Stimulated activated CD4-positive, alpha-beta T cell treated with anti-CD3 and anti-CD28 coated beads, Interleukin-2, amount 100 ng/mL, for 24 hours (primary cell): Measurements from ENCODE around the gene EXT2.

Experiments
- DNase-seq, 2 donors: peaks; one replicate each; pipeline ENCODE4 v3.0.0-alpha.2; 2020

EXT2 gene

DNA sequence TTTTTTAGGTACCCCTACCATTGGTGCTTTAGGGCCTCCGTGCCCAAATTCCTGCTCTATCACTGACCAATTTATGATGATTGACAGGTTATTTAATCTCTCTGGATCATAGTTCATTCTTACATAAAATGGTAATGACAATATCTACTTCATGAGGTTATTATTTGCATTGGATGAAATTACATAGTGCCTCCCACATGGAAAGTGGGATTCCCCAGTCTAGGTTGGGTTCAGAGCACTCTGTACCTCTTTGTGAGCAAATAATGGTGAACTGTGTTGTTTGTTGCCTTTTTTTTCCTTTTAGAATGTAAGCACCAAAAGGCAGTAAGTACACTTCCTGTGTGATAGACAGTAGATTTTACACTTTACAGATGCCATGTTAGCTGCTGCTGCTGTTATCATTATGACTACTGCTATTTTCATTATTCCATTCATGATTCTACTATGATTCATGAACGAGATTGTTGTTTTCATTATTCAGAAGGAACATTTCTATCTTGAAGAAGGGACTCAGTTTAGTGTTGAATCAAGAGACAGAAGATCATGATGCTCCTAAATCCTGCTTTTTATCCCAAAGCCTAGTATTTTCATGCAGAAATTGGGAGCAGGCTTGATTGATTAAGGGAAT, 113.6 kb downstream of the EXT2 start:
- DNase-seq: no peak

DNA sequence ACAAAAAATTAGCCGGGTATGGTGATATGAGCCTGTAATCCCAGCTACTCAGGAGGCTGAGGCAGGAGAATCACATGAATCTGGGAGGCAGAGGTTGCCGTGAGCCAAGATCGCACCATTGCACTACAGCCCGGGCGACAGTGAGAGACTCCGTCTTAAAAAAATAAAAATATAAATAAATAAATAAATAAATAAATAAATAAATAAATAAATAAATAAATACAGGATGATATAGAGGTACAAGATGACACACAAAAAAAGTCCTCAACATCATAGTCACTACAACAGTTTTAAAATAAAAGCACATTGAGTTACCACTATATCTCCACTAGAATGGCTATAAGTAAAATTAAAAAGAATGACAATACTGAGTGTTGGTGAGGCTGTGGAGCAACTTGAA, 116.7 kb downstream of the EXT2 start:
- no peak for DNase-seq

DNA sequence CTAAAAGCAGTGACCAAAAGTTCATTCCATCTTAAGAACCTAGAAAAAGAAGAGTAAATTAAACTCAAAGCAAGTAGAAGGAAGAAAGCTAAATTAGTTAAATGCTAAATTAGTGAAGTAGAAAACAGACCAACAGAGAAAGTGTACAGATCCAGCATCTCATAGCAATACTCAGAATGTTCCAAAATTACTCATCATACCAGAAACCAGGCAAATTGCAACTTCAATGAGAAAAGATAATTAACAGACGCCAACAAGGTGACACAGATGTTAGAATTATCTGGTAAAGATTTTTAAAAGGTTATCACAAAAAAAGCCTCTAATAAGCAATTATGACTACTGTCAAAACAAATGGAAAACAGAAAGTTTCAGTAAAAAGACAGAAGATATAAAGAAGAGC, 117.7 kb downstream of the EXT2 start:
- DNase-seq: no peak

DNA sequence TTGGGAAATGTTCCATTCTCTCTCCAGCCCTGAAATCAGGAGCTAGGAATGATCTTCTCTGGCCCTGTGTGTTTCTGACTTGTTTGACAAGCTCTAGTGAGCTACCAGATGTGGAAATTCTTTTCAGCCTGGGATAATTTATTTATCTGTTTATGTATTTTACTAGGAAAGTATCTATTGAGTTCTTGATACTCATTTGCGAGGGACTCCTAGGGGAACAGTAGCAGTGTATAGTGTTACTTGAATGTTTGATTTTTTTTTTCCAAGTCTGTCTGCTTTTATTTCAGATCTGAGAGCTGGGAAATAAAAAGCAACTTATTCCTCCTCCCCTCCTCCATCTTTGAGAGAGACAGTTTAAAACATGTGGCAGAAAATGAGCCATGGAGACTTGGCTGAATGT, 122.0 kb downstream of the EXT2 start:
- DNase-seq: no peak

DNA sequence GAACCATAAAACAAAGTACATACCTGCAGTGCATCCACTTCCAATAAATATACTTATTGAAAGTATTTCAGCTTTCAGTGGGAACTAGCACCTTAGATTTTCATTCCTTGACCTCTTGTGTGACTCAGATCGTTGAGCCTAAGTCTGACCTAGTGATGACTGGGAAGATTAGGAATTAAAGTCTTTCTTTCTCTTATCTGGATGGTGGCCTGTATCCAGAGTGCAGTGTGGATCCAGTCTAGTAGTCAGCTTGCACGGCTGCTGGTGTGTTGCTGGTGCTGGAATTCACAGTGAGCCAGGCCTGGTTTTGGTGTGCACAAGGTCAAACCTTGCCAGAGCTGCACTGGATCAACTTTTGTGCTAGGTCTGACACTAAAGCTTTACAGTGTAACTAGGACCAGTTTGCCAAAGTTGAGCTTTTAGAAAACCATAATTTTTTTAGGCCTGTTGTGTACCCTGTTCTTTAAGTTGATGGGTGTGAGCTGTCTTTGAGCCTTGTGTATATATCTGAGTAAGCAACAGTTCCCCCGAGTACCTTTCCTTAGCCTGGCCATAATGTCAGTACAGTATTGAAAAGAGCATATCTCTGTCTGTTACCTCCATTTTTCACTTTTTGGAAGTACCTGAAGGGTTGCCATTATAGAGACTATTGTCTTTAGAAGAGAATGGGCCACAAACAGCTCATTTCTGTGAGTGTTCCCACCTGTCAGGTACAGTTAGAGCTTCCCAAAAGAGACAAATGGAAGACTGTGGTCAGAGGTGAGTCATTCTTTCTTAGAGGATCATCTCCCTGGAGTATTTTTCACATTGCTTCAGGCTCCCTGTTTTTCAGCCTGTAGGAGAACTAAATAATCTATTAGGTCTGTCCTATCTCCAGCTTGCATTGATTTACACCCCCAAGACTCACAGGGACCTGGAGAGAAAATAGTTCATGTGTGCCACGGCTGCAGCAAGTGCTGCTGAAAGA, 124.6 kb downstream of the EXT2 start:
- DNase-seq: no peak

DNA sequence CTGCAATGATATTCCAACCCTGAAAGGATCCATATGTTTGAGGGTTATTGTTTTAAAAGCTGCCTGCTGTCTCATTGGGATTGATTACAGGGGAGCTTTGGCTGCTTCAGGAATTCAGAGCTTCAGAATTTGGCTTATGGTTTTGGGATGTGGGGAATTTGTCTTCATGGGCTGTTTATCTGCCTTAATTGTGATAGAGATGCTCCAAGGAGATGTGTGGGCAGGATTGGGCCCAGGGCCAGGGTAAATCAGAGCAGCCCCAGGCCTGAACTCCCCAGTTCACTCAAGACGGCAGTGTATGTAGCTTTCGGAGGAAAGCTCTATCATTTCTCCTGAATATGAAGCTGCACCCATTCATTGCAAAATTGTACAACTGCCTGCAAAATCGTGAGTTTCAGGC, 126.0 kb downstream of the EXT2 start:
- DNase-seq: no peak

DNA sequence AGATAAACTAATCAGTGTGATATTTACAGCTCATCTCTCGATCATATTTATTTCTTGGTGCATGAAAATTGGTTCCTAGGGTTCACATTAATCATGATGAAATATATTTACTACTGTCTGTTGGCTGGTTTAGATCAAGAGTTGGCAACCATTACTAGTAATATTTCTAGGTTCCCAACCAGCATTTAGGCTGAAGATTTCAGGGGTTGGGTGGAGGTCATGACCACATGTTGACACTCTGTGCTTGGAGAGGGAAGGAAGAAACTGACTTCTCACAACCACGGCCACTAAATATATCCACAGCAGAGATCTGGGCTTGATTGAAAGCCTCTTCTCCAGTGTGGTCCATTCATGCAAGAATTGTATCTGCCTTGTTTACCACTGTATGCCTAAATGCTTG, 126.5 kb downstream of the EXT2 start:
- no peak for DNase-seq

DNA sequence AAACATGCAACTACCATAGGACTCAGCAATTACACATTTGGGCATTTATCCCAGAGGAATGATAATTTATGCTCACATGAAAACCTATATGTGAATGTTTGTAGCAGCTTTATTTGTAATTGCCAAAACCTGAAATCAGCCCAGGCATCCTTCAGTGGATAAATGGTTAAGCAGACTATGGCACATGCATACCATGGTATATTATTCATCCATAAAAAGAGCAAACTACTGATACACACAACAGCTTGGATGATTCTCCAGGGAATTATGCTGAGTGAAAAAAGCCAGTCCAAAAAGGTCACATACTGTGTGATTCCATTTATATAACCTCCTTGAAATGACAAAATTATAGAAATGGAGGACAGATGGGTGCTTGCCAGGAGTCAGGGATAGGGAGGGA, 127.8 kb downstream of the EXT2 start:
- DNase-seq: no peak

DNA sequence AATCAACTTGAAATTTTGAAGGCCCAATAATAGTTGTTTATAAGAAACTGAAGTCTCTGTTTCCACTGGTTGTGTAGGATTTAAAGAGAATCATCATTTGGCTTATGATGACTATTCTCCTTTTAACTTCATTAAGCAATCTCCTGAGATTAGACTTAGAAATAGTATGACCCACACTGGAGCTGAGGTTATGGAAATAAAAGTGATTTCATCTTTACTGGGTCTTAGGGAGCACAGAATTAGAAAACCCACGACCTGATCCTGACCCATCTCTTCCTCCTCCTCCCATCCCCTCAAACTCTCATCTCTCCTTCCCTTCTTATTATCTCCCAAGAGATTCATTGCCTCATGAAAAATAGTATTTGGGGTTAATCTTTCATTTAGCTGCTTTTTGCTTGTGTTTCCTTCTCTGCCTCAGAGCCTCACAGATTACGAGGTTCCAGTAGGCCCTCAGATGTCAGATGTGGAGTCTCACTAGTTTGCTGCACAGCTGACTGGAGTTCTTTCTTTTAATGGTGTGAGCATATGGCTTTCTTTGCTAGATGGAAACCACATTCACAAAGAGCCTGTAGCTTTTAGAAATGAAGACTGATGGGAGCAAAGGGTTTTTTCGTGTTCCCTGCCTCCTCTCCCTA, 129.5 kb downstream of the EXT2 start:
- DNase-seq: no peak

DNA sequence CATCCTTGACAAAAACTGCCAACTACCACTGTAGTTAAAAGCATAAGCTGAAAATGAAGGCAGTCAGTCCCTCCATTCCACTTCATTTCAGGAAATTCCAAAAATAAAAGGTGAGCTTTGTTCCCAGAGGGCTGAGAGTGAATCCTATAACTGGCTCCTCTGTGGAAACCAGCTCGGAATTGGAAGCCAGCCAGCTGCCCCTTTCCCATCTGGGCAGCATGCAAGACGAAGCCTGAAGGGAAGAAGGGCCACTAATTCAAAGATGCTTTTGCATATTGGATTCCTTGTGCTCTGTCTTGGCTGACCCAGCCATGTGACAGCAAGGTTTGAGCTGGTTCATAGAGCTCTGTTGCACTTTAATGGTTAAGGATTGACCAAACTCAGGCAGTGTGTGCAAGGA, 131.0 kb downstream of the EXT2 start:
- no peak for DNase-seq

DNA sequence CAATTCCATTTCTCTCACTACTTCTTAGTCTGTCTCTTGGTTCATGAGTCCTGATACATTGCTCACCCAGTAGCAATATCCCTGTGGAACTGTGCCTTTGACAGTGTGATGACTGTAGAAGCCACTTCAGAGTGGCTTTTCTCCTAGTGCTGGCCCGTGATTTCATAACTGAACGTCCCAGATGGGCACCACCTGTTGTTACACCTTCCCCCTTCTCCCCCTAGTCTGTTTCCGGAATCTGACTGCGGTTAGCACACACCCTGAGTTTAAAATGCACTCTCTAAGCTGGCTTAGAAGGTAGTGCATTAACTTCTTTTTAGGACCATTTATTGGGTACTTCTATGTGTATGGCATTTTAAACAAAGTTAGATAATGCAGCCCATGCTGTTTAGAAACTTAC, 131.5 kb downstream of the EXT2 start:
- no peak for DNase-seq

DNA sequence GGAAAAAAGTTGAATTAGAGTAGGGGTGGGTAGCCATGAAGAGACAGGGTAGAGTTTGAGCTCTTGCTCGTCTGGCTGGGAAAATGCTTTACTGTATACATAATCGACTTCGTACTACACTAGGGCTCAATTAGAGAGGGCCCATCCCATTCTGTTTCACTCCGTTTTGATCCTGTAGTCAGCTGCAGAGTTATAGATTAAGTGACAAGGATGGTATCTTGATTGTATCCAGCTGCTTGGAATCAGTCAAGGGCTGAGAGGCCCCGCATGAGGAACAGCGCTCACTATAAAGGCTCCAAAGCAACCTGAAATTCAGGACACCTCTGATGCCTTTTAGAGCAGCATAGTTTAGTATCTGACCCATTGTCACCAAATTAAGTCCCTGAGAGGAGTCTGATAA, 132.9 kb downstream of the EXT2 start:
- no peak for DNase-seq

DNA sequence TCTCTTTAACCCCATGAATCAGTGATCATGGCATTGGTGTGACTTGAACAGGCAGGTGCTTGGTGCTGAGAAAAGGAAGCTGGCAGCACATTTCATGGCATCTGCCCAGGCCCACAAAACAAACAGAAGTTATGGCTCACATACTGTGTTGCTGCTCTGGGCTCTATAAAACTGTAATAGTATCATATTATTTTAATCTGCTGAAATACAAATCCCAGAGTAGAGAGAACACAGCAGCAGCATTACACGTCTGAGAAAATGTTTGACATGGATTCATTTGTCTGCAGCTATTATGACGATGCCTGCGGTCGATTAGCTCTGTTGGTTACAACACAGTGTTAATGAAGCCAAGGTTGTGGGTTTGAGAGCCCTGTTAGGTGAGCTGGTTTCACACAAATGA, 133.6 kb downstream of the EXT2 start:
- DNase-seq: no peak

DNA sequence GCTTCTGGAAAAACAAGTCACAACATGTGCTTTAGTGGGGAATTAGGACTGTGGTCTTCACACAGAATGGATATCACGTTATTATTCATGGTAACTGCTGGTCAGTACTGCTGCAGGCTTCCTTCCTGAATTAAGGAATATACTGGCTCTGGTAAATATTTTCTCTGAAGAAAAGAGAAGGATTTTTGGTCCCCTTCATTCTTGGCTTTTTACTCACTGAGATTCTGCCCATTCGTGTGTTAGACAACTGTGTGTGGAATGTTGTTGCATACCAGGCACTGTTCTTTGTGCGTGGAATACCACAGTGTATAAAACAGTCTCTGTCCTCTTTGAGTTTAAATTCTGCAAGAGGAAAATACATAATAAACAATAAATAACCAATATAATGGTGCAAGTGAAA, 134.1 kb downstream of the EXT2 start:
- no peak for DNase-seq

DNA sequence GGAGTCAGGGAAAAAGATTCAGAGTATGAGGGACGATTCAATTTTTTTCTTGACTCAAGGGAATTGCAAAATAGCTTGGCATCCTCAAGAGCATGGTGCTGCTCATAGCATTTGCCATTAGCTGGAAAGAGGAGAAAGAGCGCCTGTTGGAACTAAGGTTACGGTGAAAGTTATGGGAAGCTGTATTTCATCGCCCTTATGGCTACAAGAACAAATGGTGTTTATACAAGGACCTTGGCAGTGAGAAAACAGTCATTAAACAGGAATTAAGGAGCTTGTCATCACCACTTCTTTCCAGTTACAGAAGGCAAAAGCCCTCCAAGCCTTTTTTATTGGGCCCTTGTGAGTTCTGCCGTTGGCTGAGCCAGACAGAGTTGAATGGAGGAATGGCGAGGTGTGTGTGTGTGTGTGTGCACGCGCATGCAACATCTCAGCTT, 140.3 kb downstream of the EXT2 start:
- DNase-seq: no peak

DNA sequence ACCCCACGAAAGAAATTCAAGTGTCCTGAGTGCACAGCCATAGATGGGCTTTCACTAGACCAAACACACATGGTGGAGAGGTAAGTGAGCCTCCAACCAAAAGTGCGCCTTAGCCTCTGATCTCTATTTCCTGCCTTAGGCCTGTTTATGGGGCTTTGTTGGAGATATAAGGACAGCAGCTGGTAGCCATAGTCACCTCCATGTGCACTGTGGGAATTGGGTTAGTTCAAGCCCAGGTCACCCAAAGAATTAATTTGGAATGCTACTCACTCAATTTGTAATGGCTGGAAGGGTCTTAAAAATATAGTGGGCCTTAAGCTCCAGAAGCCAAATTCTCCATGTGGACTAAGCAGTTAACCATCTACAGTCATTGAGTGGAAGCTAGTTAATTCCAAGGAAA, 140.8 kb downstream of the EXT2 start:
- no peak for DNase-seq

DNA sequence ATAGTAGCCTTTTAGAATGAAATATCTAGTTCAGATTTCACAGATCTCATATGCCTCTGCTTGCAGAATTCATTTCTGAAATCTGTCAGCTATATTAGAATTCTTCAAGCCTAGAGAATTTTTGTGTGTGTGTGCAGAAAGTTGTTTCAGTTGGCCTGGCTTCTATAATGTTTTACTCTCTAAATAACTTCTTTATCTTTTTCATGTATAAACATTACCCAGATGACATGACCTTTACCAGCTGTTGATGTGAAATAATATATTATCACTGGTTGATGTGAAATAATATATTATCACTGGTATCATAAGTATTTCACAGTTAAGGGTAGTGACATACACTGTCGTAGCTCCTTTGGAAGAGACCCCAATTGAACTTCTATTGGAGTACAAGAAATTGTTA, 141.7 kb downstream of the EXT2 start:
- no peak for DNase-seq

DNA sequence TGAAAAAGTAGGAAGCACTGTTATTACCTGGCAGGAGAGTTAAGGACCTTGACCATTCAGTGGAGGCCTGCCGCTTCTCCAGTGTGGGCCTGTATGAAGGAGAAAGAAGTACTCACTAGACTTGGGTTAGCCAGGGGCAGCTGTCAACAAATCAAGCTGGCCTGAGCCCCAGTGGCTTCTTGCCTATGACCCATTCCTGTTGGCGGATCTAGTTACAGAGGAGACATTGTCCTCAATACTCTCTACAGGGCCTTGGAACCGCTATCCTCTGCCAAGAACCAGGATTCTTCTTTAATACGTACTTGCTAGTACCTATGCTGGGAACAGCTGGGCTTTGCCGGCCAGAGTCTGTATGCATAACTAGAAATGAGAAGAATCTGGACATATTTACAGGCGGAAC, 146.4 kb downstream of the EXT2 start:
- DNase-seq: no peak

DNA sequence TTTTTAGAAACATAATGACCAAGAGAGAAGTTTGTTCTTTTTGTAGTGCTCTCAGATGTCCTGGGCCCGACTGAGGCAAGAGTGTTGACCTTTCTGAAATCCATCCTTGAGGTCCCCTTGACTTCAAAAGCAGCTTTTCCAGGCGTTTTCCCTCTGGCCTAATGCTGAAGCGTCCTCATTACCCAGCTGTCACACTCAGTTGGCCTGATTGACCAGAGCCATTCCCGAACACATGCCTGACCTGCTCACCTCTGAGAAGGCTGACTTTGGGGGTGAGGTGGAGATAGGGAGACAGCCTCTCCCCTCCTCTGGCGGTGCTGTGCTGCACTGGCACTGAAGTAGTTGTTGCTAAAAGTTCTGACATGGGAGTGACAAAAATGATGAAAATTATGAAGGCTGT, 147.6 kb downstream of the EXT2 start:
- DNase-seq: no peak

DNA sequence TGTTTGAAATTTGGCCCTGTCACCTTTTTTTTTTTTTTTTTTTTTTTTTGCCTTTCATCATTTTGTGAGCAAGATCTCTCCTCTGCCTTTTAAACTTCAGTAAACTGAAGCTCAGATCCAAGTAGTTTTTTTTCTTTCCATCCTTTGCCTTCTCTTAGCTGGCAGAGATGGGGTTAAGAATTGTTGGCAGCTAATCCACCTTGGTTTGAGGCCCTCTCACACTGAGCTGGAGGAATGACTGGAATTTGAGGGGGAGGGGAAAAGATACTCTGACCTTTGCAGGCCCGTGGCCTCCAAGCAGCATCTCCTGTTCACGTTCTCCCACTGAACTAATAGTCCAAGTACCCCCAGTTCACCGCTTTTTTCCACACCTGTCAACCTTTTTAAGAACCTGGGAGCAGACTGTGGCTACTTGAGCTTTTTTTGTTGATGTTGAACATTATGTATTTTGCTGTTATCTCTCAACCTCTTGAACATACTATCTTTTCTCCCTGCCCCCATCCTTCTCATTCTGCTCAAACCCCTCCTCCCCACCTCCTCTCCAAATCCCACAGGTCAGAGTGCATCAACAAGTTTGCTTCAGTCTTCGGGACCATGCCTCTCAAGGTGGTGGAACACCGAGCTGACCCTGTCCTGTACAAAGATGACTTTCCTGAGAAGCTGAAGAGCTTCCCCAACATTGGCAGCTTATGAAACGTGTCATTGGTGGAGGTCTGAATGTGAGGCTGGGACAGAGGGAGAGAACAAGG, 148.3 kb downstream of the EXT2 start:
- no peak for DNase-seq

DNA sequence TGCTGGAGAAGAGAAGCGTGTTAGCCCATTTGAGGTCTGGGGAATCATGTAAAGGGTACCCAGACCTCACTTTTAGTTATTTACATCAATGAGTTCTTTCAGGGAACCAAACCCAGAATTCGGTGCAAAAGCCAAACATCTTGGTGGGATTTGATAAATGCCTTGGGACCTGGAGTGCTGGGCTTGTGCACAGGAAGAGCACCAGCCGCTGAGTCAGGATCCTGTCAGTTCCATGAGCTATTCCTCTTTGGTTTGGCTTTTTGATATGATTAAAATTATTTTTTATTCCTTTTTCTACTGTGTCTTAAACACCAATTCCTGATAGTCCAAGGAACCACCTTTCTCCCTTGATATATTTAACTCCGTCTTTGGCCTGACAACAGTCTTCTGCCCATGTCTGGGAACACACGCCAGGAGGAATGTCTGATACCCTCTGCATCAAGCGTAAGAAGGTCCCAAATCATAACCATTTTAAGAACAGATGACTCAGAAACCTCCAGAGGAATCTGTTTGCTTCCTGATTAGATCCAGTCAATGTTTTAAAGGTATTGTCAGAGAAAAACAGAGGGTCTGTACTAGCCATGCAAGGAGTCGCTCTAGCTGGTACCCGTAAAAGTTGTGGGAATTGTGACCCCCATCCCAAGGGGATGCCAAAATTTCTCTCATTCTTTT, 149.3 kb downstream of the EXT2 start:
- DNase-seq: no peak

DNA sequence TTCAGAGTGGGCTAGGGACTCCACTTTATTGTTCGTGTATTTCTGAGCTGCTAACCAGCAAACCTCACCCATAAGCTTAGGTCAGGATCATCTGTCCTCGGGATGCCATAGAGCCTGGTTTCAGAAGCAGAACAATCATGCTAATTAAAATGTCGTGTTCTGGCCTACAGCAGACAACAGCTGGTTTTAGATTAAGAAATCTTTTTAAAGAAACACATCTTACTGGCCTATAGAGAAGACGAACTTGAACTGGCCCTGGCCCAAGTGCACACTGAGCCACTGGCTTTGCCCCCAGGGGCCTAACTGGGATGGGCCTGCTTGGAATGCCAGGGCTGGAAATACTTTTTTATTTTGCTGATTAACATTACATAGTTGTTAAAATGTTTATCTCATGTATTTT, 151.2 kb downstream of the EXT2 start:
- DNase-seq: no peak

DNA sequence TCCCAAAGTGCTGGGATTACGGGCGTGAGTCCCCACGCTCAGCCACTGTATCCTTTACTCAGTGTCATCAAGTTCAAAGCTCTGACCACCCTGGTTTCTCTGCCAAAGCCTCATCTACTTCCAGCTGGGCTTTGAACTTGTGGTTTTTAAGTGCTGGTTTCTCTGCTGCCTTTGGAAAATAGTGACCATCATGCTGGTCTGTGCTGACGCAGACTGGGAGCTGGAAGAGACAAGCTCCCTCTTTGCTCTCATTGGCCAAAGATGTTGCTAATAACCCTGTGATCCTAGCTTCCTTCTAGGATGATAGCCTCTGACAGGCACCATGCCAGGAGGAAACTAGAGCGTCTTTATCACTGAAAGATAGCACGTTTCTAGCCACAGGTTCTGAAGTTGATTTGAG, 152.0 kb downstream of the EXT2 start:
- DNase-seq: no peak
